ENCODE measurements around the gene PLCB3.
"Not testable (repeated sequence)": the region's sequence is repeated elsewhere in the genome, so short reads cannot be mapped to it uniquely, and the experiment has no call there.

PLCB3 gene

GRCh38 chr11:64304316-64305072 is 53.2 kb downstream of the PLCB3 start:
- peak overlapping the region; percentile 65 for H3K4me3 ChIP-seq (ENCODE audit: low read depth, low read length)
- peak; percentile 87 for TF ChIP-seq CTCF (IDR thresholded peaks at IDR 0.05; ENCODE audit: low read depth, low read length)
- peak; percentile 84 for DNase-seq (ENCODE audit: low read depth, low spot score)
- in situ Hi-C loops (cut with HindIII; ENCODE audit: low sequenced_read_pairs), result no loop called here

- in situ Hi-C loops (cut with HindIII; ENCODE audit: low sequenced_read_pairs), result no loop called here
- DNase-seq (ENCODE audit: low read depth, low spot score), result peak; percentile 98
- peak within 1 kb of the TSS; percentile 65 for H3K4me3 ChIP-seq (ENCODE audit: low read depth, low read length)
- no peak for TF ChIP-seq CTCF (IDR thresholded peaks at IDR 0.05; ENCODE audit: low read depth, low read length)
Measured at GRCh38 chr11:64305075-64305690, 53.9 kb downstream of the PLCB3 start, which contains the start of gene ESRRA. Gene ESRRA (plus strand): TSS chr11:64305524. CDS start chr11:64307180, 1,656 bp downstream.

GRCh38 chr11:64305691-64306562 is 54.6 kb downstream of the PLCB3 start:
- H3K4me3 ChIP-seq (ENCODE audit: low read depth, low read length), result peak overlapping the region; percentile 64
- peak; percentile 19 for DNase-seq (ENCODE audit: low read depth, low spot score)
- in situ Hi-C loops (cut with HindIII; ENCODE audit: low sequenced_read_pairs), result no loop called here
- TF ChIP-seq CTCF (IDR thresholded peaks at IDR 0.05; ENCODE audit: low read depth, low read length), result peak; percentile 35

- H3K4me3 ChIP-seq (ENCODE audit: low read depth, low read length), result peak overlapping the region; percentile 64
- DNase-seq (ENCODE audit: low read depth, low spot score), result no peak
- TF ChIP-seq CTCF (IDR thresholded peaks at IDR 0.05; ENCODE audit: low read depth, low read length), result no peak
- in situ Hi-C loops (cut with HindIII; ENCODE audit: low sequenced_read_pairs), result no loop called here
Measured at GRCh38 chr11:64306563-64306875, 55.2 kb downstream of the PLCB3 start.

GRCh38 chr11:64306876-64307622 is 55.7 kb downstream of the PLCB3 start:
- in situ Hi-C loops (cut with HindIII; ENCODE audit: low sequenced_read_pairs), result no loop called here
- DNase-seq (ENCODE audit: low read depth, low spot score), result no peak
- no peak overlapping the region for H3K4me3 ChIP-seq (ENCODE audit: low read depth, low read length)
- no peak for TF ChIP-seq CTCF (IDR thresholded peaks at IDR 0.05; ENCODE audit: low read depth, low read length)

- DNase-seq (ENCODE audit: low read depth, low spot score); in situ Hi-C loops (cut with HindIII; ENCODE audit: low sequenced_read_pairs); H3K4me3 ChIP-seq (ENCODE audit: low read depth, low read length): not testable (repeated sequence)
Measured at GRCh38 chr11:64307795-64308194, 56.5 kb downstream of the PLCB3 start.
